Measurements from ENCODE around the gene TMEM272.

DNA sequence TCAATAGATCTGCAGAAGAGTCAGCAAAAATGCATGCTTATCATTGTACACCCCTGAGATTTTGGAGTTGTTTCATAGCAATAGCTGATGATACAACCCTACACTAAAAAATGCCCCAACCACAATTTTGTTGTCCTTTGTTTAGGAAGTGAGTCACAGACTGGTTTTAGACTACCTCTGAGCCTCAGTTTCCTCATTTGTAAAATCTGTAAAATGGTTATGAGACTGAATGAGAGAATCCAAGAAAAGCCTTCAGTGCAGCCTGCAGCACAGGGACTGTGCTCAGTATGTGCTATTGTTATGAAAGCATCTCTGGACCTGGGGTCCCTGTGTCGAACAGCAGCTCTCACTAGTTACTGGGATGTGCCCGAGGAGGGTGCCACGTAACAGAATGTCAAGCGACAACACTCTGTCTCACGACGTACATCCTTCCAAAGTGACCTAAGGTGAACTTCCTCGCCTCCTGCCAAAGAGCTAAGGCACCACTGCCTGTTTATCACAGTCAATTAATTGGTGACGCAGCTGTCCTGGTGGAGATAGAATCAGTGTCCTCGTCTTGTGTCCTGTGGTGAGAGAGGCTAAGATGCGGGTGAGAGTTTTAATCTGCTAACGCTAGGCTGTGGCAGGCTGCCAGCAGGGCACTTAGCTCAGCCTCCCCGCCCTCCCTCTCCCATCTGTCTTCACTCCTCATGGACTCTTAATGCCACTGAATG lies 59.1 kb downstream of the TMEM272 start:
- TF ChIP-seq, protein P1, sequence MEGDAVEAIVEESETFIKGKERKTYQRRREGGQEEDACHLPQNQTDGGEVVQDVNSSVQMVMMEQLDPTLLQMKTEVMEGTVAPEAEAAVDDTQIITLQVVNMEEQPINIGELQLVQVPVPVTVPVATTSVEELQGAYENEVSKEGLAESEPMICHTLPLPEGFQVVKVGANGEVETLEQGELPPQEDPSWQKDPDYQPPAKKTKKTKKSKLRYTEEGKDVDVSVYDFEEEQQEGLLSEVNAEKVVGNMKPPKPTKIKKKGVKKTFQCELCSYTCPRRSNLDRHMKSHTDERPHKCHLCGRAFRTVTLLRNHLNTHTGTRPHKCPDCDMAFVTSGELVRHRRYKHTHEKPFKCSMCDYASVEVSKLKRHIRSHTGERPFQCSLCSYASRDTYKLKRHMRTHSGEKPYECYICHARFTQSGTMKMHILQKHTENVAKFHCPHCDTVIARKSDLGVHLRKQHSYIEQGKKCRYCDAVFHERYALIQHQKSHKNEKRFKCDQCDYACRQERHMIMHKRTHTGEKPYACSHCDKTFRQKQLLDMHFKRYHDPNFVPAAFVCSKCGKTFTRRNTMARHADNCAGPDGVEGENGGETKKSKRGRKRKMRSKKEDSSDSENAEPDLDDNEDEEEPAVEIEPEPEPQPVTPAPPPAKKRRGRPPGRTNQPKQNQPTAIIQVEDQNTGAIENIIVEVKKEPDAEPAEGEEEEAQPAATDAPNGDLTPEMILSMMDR (IDR thresholded peaks at IDR 0.05), result no peak
- TF ChIP-seq POLR2A (IDR thresholded peaks at IDR 0.05), result no peak

Data from Peyer's patch (tissue), 4 donors.